GM10266 (cell line): ENCODE results near the gene ERCC1.
"Not testable (repeated sequence)": the region's sequence is repeated elsewhere in the genome, so short reads cannot be mapped to it uniquely, and the experiment has no call there.

ENCODE experiments used
- DNase-seq: peaks from one replicate; pipeline ENCODE4 v3.0.0; 2012; ENCODE audit errors: extremely low spot score
- TF ChIP-seq, protein P1 (sequence below): IDR thresholded peaks from 2 replicates; pipeline ENCODE4 v1.5.1; 2012; ENCODE audit warnings: mild to moderate bottlenecking, low read depth; ENCODE audit not compliant: control insufficient read depth, insufficient read depth; ENCODE audit errors: missing control alignments

ERCC1 gene

DNA sequence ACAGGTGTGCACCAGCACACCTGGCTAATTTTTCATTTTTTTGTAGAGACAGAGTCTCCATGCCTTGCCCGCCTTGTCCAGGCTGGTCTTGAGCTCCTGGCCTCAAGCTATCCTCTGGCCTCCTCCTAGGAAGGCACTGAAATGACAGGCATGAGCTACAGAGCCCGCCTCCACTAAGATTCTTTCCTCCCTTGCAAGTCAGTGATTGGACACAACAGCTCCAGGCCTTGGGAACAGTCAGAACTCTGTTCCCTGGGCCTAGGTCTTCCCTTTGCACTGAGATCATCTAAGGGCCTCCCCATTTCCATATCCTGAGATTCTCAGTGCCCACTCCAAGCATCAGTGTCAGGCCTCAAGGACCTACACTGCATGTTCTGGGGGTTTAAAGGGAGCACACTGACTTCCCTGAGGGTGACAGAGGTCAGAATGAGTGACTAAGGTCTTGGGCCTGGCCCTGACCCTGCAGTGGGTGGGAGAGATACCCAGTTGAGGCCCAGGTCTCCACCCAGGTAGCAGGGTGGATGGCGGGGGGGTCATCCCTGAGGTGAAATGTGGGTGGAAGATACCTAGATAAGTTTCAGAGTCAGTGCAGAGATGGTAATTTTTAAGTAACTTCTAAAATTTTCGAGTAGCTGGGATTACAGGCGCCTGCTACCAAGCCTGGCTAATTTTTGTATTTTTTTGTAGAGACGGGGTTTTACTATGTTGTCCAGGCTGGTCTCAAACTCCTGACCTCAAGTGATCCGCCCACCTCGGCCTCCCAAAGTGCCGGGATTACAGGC, 17.3 kb upstream of the ERCC1 start:
- DNase-seq, result no peak
- TF ChIP-seq, protein P1, sequence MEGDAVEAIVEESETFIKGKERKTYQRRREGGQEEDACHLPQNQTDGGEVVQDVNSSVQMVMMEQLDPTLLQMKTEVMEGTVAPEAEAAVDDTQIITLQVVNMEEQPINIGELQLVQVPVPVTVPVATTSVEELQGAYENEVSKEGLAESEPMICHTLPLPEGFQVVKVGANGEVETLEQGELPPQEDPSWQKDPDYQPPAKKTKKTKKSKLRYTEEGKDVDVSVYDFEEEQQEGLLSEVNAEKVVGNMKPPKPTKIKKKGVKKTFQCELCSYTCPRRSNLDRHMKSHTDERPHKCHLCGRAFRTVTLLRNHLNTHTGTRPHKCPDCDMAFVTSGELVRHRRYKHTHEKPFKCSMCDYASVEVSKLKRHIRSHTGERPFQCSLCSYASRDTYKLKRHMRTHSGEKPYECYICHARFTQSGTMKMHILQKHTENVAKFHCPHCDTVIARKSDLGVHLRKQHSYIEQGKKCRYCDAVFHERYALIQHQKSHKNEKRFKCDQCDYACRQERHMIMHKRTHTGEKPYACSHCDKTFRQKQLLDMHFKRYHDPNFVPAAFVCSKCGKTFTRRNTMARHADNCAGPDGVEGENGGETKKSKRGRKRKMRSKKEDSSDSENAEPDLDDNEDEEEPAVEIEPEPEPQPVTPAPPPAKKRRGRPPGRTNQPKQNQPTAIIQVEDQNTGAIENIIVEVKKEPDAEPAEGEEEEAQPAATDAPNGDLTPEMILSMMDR, result no peak

DNA sequence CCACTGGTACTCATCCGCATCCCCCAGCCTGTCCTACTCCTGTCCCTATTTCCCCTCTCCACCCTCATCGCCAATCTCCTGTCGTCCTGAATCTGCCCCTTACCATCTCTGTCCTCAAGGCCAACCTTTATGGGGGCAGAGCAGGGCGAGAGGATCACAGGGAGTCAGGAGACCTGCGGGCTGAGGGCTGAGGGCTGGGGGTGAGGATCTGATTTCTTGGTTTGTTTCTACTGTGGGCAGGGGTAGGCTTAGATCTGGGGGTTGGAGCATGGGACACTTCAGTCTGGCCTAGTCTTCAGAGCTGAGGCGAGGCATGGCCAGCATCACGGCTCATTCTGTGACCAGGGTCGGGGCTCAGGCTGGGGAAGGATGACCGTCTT, 16.5 kb upstream of the ERCC1 start:
- DNase-seq, result no peak
- TF ChIP-seq, protein P1, result no peak

DNA sequence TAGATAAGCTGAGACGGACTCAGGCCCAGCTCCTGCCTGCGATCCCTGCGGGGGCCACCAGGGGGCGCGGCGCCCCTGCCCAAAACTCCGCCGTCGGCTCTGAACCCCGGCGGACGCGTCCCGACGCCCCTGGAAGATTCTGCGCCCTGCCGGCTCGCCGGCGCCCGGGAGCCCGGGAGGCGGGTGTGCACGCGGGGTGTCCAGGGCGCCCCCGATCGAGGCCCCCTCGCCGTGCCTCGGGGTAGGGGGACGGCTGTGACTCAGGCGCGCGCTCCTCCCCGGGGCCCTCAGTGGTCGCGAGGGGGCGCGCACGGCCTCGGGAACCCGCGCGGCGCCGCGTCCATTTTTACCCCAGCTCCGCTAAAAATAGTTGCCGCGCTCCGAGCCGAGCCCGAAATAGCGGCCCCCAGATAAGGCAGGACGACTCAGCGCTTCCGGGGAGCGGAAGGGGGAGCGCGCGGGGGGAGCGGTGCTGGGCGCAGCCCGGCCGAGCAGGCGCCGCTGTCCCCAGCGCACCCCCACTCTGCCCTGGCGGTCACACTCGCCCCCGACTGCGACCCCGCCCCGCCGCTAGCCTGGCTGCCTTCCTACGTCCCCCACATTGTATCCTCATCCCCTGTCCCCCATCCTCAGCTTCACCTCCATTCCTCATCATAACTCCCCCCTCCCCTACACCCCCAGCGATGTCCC, 16.0 kb upstream of the ERCC1 start:
- peak; percentile 93 for DNase-seq
- TF ChIP-seq, protein P1, result peak; percentile 86

DNA sequence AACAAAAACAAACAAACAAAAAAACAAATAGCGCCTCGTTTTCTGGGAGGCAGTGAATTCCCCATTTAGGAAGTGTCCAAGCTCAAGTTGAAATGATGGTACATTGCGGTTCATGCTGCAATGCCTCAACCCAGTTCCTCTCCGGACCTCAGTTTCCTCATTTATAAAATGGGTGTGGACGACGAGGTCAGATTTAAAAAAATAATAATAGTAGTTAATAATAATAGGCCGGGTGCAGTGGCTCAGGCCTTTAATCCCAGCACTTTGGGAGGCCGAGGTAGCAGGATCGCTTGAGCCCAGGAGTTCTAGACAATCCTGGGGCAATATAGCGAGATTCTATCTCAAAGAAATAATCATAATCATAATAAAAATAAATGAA, 15.5 kb upstream of the ERCC1 start:
- no peak for DNase-seq
- TF ChIP-seq, protein P1, result no peak

DNA sequence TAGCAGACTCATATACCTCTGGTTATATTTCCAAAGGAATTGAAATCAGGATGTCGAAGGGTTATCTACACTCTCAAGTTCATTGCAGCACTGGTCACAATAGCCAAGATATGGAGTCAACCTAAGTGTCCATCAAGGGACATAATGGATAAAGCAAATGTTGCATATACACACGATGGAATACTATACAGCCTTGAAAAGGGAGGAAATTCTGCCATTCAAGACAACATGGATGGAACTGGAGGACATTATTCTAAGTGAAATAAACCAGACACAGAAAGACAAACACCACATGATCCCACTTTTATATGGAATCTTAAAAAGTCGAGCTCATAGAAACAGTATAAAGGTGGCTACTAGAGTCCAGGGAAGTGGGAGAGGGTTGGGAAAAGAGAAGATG, 13.6 kb upstream of the ERCC1 start:
- TF ChIP-seq, protein P1, result no peak
- DNase-seq, result no peak

DNA sequence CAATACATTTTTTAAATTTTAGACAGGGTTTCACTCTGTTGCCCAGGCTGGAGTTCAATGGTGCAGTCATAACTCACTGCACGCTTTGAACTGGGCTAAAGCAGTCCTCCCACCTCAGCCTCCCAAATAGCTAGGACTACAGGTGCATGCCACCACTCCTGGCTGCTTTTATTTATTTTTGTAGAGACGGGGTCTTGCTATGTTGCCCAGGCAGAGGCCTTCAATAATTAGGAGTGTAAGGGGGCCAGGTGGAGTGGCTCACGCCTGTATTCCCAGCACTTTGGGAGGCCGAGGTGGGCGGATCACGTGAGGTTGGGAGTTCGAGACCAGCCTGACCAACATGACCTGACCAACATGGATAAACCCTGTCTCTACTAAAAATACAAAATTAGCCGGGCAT, 8.8 kb upstream of the ERCC1 start:
- DNase-seq, result not testable (repeated sequence)

DNA sequence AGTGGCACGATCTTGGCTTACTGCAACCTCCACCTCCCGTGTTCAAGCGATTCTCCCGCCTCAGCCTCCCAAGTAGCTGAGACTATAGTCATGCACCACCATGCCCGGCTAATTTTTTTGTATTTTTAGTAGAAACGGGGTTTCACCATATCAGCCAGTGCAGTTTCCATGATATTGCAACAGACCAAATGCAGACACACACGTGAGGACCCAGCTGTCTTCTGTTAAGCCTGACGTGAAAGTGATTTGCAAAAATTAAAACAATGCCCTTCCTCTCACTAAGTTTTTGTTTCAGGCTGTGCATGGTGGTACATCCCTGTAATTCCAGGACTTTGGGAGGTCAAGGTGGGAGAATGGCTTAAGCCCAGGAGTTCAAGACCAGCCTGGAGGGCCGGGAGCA, 7.3 kb upstream of the ERCC1 start:
- DNase-seq, result not testable (repeated sequence)

DNA sequence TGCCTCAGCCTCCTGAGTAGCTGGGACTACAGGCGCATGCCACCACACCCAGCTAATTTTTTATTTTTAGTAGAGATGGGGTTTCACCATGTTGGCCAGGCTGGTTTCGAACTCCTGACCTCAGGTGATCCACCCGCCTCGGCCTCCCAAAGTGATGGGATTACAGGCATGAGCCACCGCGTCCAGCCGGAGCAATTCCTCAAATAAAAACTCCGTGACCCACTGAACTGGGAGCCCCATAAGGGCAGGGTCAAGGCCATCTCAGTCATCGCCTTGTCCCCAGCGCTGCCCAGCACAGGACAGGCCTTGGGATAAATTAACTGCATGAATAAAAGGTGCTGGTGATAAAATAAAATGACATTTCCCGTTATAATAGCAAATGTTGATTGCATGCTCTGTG, 6.2 kb upstream of the ERCC1 start:
- DNase-seq, result not testable (repeated sequence)
